ENCODE measurements around the gene SNX24. TPM values are rescaled to one million over a fixed set of nuclear protein-coding genes. Genes with fewer than 3 reads are reported as not detected.

The SNX24 gene
- total and polyA plus RNA-seq, 4 donors = 6.3 to 10.1 (median 9.1) TPM

GRCh38 chr5:123044926-123045617 lies 199.7 kb downstream of the SNX24 start:
- no peak for DNase-seq (ENCODE audit: low spot score)
- no peak for TF ChIP-seq YY1 (IDR thresholded peaks at IDR 0.05)
- TF ChIP-seq EGR1 (IDR thresholded peaks at IDR 0.05; ENCODE audit: low read depth in 2 of 2) = no peak
- no peak for TF ChIP-seq TAF1 (conservative IDR thresholded peaks at IDR 0.05)
- no peaks in the 10 kb centered on the region for H3K9me3 ChIP-seq (ENCODE audit: control insufficient read depth in 4 of 4, low read length in 3 of 4)
- H3K9ac ChIP-seq (ENCODE audit: low read depth in 1 of 2, low read length in 2 of 2) = no peak overlapping the region
- no peak overlapping the region for H3K27ac ChIP-seq (ENCODE audit: low read depth in 1 of 2, low read length in 2 of 2)
- no peaks in the 10 kb centered on the region for H3K27me3 ChIP-seq (ENCODE audit: control insufficient read depth in 4 of 4, insufficient read depth in 4 of 4, low read length in 3 of 4)
- no peak overlapping the region for H3K4me3 ChIP-seq (ENCODE audit: low read depth in 1 of 3, low read length in 3 of 3)
- no peaks in the 10 kb centered on the region for H3K36me3 ChIP-seq (ENCODE audit: control insufficient read depth in 4 of 4, insufficient read depth in 3 of 4, low read depth in 1 of 4, low read length in 3 of 4)
- 81% methylated on average over 7 of the region's 7 CpGs for WGBS
- no peaks in the 10 kb centered on the region for H3K4me1 ChIP-seq (ENCODE audit: control insufficient read depth in 4 of 4, insufficient read depth in 4 of 4, low read length in 3 of 4)

DNA sequence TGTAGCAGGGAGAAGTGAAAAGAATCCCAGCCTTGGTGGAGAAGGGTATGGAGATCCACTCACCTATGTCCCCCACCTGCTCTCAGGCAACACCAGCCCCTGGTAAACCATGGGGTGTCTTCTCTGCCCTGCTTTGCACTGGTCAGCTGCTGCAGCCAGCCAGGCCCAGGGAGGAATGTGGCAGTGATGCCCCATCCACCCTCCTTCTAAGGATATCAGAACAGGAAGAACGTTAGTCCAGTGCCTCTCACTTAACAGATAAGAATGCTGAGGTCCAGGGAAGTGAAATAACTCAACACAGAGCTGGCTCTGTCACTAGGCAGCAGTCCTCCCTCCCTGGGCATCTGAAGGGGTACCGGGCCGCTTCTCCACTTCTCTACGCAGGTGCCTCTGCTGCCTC lies 200.8 kb downstream of the SNX24 start:
- Histone ChIP-seq H3K4me3 (ENCODE audit: low read depth in 1 of 3, low read length in 3 of 3) (no peak overlapping the region), H3K9me3 (ENCODE audit: control insufficient read depth in 4 of 4, low read length in 3 of 4) (no peaks in the 10 kb centered on the region), H3K27ac (ENCODE audit: low read depth in 1 of 2, low read length in 2 of 2) (no peak overlapping the region), H3K27me3 (ENCODE audit: control insufficient read depth in 4 of 4, insufficient read depth in 4 of 4, low read length in 3 of 4) (no peaks in the 10 kb centered on the region), H3K36me3 (ENCODE audit: control insufficient read depth in 4 of 4, insufficient read depth in 3 of 4, low read depth in 1 of 4, low read length in 3 of 4) (no peaks in the 10 kb centered on the region), H3K9ac (ENCODE audit: low read depth in 1 of 2, low read length in 2 of 2) (no peak overlapping the region), H3K4me1 (ENCODE audit: control insufficient read depth in 4 of 4, insufficient read depth in 4 of 4, low read length in 3 of 4) (no peaks in the 10 kb centered on the region)
- DNase-seq (ENCODE audit: low spot score) = no peak
- no peak for TF ChIP-seq GABPA (IDR thresholded peaks at IDR 0.05 in 1 of 2, conservative IDR thresholded peaks at IDR 0.05 in 1 of 2)
- TF ChIP-seq, protein P1, sequence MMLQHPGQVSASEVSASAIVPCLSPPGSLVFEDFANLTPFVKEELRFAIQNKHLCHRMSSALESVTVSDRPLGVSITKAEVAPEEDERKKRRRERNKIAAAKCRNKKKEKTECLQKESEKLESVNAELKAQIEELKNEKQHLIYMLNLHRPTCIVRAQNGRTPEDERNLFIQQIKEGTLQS (IDR thresholded peaks at IDR 0.05) = no peak
- no peak for TF ChIP-seq CTCF (IDR thresholded peaks at IDR 0.05; ENCODE audit: low read depth, low read length, missing input control)
- TF ChIP-seq HNF4G (IDR thresholded peaks at IDR 0.05) = no peak
- TF ChIP-seq SP1 (IDR thresholded peaks at IDR 0.05) = no peak
- WGBS = 88% methylated on average over 4 of the region's 4 CpGs

GRCh38 chr5:123047706-123048105 lies 202.3 kb downstream of the SNX24 start:
- 92% methylated on average over 1 of the region's 1 CpG for WGBS
- H3K36me3 ChIP-seq (ENCODE audit: control insufficient read depth in 4 of 4, insufficient read depth in 3 of 4, low read depth in 1 of 4, low read length in 3 of 4) = no peaks in the 10 kb centered on the region
- H3K9ac ChIP-seq (ENCODE audit: low read depth in 1 of 2, low read length in 2 of 2) = no peak overlapping the region
- H3K9me3 ChIP-seq (ENCODE audit: control insufficient read depth in 4 of 4, low read length in 3 of 4) = no peaks in the 10 kb centered on the region
- DNase-seq (ENCODE audit: low spot score) = no peak
- H3K4me1 ChIP-seq (ENCODE audit: control insufficient read depth in 4 of 4, insufficient read depth in 4 of 4, low read length in 3 of 4) = no peaks in the 10 kb centered on the region
- no peaks in the 10 kb centered on the region for H3K27me3 ChIP-seq (ENCODE audit: control insufficient read depth in 4 of 4, insufficient read depth in 4 of 4, low read length in 3 of 4)
- no peak overlapping the region for H3K27ac ChIP-seq (ENCODE audit: low read depth in 1 of 2, low read length in 2 of 2)
- H3K4me3 ChIP-seq (ENCODE audit: low read depth in 1 of 3, low read length in 3 of 3) = no peak overlapping the region
- TF ChIP-seq, protein P1 (IDR thresholded peaks at IDR 0.05) = no peak
- TF ChIP-seq TAF1 (conservative IDR thresholded peaks at IDR 0.05) = no peak
- TF ChIP-seq, protein P2, sequence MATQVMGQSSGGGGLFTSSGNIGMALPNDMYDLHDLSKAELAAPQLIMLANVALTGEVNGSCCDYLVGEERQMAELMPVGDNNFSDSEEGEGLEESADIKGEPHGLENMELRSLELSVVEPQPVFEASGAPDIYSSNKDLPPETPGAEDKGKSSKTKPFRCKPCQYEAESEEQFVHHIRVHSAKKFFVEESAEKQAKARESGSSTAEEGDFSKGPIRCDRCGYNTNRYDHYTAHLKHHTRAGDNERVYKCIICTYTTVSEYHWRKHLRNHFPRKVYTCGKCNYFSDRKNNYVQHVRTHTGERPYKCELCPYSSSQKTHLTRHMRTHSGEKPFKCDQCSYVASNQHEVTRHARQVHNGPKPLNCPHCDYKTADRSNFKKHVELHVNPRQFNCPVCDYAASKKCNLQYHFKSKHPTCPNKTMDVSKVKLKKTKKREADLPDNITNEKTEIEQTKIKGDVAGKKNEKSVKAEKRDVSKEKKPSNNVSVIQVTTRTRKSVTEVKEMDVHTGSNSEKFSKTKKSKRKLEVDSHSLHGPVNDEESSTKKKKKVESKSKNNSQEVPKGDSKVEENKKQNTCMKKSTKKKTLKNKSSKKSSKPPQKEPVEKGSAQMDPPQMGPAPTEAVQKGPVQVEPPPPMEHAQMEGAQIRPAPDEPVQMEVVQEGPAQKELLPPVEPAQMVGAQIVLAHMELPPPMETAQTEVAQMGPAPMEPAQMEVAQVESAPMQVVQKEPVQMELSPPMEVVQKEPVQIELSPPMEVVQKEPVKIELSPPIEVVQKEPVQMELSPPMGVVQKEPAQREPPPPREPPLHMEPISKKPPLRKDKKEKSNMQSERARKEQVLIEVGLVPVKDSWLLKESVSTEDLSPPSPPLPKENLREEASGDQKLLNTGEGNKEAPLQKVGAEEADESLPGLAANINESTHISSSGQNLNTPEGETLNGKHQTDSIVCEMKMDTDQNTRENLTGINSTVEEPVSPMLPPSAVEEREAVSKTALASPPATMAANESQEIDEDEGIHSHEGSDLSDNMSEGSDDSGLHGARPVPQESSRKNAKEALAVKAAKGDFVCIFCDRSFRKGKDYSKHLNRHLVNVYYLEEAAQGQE (IDR thresholded peaks at IDR 0.05) = no peak
- TF ChIP-seq FOXA2 (IDR thresholded peaks at IDR 0.05) = no peak
- TF ChIP-seq GABPA (IDR thresholded peaks at IDR 0.05 in 1 of 2, conservative IDR thresholded peaks at IDR 0.05 in 1 of 2) = no peak
- no peak for TF ChIP-seq JUND (IDR thresholded peaks at IDR 0.05)
- TF ChIP-seq HNF4G (IDR thresholded peaks at IDR 0.05) = no peak
- TF ChIP-seq HNF4A (conservative IDR thresholded peaks at IDR 0.05) = no peak
- TF ChIP-seq ZBTB33 (IDR thresholded peaks at IDR 0.05) = no peak
- TF ChIP-seq CTCF (IDR thresholded peaks at IDR 0.05; ENCODE audit: low read depth, low read length, missing input control) = no peak
- no peak for TF ChIP-seq MAX (IDR thresholded peaks at IDR 0.05)
- TF ChIP-seq RXRA (IDR thresholded peaks at IDR 0.05) = no peak
- no peak for TF ChIP-seq SP1 (IDR thresholded peaks at IDR 0.05)
- TF ChIP-seq NR2F2 (IDR thresholded peaks at IDR 0.05) = no peak
